Hippocampal formation (tissue), 2 donors: Measurements from ENCODE around the gene DENND10.
"Not testable (repeated sequence)": the region's sequence is repeated elsewhere in the genome, so short reads cannot be mapped to it uniquely, and the experiment has no call there.

Experiments
- DNase-seq, 2 donors: peaks; one replicate each; lab custom pipeline; 2025; lab: John Stamatoyannopoulos, UW

DENND10 gene

DNA sequence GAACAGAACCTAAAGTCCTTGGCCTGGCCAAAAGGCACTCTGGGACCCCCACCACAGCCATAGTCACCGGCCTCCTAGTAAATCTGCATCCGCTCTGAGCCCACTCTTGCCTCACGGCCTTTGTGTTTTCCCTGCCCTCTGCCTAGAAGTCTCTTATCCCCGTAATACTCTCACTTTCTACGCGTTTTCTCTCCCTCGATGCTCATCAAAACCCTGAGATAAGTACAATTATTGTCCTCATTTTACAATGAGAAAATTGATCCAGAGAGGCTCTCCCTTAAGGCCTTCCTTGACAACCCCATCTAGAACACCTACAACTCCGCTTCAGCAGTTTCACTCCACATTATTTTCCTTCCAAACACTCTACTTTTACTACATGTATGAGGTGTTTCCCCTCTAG, 63.1 kb downstream of the DENND10 start:
- DNase-seq = no peak

- no peak for DNase-seq
These were observed 70.2 kb downstream of the DENND10 start for GRCh38 chr10:119174109-119174508.

GRCh38 chr10:119176166-119176565, 72.3 kb downstream of the DENND10 start:
- no peak for DNase-seq

DNA sequence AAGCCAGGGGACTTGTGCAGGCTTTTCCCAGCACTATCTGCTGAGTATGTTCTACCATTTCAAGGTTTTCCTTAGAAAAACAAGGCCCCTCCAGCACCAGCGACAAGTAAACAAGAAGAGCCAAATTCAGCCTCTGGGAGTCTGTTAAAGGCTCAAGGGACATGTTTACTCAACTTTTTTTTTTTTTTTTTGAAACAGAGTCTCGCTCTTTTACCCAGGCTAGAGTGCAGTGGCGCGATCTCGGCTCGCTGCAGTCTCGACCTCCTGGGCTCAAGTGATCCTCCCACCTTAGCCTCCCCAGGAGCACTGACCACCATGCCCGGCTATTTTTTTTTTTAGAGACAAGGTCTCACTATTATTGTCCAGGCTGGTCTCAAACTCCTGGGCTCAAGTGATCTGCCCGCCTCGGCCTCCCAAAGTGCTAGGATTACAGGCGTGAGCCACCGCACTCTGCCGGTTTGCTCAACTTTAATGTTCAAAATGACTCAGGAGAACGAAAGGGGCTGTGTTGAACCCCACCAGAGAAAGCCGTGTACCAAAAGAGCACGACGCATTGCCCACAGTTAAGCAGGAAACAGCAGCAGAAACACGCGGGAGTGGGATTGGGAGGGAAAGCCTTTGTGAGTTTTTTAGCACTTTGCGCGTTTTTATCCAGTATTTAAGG, 73.9 kb downstream of the DENND10 start:
- no peak for DNase-seq

DNA sequence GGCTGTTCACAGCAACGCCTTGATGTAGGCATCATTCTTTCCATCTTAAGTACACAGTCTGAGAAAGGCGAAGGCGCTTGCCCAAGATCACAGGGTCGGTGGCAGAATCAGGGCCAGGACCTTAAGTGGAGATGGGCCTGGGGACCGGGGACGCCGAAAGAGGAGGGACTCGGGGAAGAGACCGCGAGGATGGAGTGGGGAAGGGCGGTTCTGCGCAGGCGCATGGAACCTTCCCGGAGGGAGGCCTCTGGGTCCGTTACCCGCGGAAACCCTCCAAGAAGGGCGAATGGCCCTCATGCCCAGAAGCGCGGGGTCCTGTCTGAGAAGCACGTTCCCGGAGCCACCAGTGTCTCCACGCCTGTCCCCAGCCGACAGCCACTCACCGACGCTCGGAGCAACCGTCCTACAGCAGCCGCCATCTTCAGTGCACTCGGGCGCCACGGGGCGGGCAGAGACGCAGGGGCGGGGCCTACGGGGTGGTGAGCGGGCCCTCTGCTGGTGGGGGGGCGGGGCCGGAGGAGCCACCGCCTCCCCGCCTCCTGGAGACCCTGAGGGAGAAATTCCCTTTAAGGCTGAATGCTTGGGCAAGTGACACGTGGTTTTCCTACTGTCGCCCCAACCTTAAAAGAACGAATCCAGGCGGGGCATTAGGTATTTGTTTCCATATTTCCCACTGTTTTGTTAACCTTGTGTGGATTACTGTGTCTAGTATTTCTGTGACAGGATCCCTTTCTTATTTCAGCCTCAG, 74.6 kb downstream of the DENND10 start, which contains the start of gene PRDX3:
Gene PRDX3 (minus strand): TSS at position 441 of the 748 bp plus-strand sequence. CDS start 22 bp downstream, at position 419.
- DNase-seq = peak; percentile 86 to 94

DNA sequence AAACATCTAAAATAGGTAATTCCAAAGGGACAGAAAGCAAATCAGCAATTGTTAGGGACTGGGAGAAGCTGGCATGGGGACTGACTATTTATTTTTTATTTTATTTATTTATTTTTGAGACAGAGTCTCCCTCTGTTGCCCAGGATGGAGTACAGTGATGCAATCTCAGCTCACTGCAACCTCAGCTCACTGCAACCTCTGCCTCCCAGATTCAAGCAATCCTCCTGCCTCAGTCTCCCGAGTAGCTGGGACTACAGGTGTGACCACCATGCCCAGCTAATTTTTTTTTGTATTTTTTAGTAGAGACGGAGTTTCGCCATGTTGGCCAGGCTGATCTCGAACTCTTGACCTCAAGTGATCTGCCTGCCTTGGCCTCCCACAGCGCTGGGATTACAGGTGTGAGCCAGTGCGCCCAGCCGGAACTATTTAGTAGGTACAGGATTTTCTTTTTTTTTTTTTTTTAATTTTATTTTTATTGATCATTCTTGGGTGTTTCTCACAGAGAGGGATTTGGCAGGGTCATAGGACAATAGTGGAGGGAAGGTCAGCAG, 77.0 kb downstream of the DENND10 start:
- not testable (repeated sequence) for DNase-seq

DNA sequence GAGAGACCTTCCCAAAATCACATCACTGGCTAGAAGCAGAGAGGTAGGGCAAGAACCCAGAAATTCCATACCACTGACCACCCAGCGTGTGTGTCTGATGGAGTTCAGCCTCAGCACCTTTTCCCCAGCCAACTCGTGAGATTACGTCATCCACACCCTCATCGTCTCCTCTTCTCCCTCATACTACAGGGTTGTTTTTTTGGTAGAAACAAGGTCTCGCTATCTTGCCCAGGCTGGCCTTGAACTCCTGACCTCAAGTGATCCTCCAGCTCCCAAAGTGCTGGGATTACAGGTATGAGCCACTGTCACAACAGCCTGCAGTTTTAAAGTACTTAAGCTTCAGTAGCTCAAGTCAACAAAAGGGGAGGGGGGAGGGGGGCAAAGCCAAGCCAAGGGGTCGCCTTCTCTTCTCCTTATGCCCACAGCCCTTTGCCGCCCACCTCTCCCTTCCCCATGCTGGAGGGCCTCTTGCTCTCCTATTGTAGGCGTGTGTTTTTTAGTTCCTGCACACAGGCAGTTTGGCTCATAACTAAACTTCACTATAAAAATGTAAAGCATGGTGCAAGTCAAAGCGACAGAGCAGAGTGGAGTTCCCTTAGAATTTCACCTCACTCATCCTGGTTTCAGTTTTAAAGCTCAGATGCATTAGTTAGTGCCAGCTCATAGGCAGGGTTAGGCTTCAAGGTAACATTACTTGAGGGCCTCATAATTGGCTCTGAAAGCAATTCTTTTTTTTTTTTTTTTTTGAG, 79.9 kb downstream of the DENND10 start:
- DNase-seq = no peak
